ENCODE measurements around the gene TBC1D25.
A peak's percentile ranks its signal among the peaks of the same experiment; 100 is the strongest.

Gene TBC1D25

GRCh38 chrX:48591255-48591791 is 51.8 kb downstream of the TBC1D25 start:
- DNase-seq (ENCODE audit: insufficient read length, low spot score) (no peak), FAIRE-seq (no peak)
- no peak for TF ChIP-seq POLR2A (IDR thresholded peaks at IDR 0.05; ENCODE audit: low read depth, low read length)

- FAIRE-seq (no peak), DNase-seq (ENCODE audit: insufficient read length, low spot score) (no peak)
- TF ChIP-seq POLR2A (IDR thresholded peaks at IDR 0.05; ENCODE audit: low read depth, low read length), result no peak
Observed at GRCh38 chrX:48592971-48593370, 53.5 kb downstream of the TBC1D25 start.

- DNase-seq (ENCODE audit: insufficient read length, low spot score), result no peak
- no peak for FAIRE-seq
- TF ChIP-seq POLR2A (IDR thresholded peaks at IDR 0.05; ENCODE audit: low read depth, low read length), result no peak
Observed at GRCh38 chrX:48595929-48596328, 56.4 kb downstream of the TBC1D25 start.

DNA sequence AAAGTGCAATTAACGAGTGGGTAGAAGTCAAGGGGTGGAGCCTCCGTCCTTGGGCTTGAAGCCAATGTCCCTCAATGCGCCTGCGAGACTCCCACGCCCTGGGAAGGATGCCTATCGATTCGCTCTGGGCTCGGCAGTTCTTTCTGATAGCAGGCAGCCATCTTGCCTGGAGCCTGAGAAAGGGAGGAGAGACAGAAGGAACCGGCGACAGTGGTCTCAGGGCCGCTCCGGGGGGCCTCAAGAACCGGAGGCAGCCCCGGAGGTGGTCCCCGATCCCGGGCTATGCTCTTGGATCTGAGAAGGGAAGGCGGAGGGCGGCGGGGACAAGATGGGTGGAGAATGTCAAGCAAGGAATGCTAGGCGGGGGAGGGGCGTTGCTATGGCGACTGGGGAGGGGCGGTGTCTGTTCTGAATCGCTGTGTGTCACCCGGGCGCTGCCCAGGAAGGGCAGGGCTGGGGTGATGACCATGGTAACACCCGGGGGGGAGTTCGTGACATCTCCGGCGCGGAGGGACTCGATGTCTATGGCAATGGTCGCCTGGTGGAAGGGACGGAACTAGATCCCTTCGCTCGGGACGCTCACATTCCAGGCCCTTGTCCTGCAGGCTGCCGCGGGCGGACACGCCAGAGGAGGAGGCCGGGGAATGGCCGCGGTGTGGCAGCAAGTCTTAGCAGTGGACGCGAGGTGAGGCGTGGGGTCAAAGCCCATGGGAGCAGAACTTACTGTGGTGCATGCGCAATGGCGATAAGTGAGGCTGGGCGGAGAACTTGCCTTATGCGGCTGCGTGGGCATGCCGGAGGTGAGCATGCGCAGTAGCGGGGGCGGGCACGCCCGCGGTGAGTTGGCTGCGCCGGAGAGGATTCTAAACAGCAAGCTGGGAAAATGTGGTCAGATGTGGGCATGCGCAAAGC is 58.1 kb downstream of the TBC1D25 start, which contains the start of gene WDR13:
WDR13 (plus strand) TSS at position 140 of the 912 bp plus-strand sequence; CDS start at position 645, 505 bp downstream.
- DNase-seq (ENCODE audit: insufficient read length, low spot score), result peak; percentile 47
- peak; percentile 83 for TF ChIP-seq POLR2A (IDR thresholded peaks at IDR 0.05; ENCODE audit: low read depth, low read length)
- FAIRE-seq, result no peak

DNA sequence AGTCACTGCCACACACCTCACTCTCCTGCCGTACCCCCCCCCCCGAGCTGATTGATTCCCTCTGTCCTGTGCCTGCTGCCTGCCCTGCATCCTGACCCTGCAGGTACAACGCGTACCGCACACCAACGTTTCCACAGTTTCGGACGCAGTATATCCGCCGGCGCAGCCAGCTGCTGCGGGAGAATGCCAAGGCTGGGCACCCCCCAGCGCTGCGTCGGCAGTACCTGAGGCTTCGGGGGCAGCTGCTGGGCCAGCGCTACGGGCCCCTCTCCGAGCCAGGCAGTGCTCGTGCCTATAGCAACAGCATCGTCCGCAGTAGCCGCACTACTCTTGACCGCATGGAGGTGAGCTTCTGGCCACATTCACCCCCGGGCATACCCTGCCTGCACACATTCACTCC is 59.1 kb downstream of the TBC1D25 start:
- TF ChIP-seq POLR2A (IDR thresholded peaks at IDR 0.05; ENCODE audit: low read depth, low read length), result no peak
- no peak for FAIRE-seq
- no peak for DNase-seq (ENCODE audit: insufficient read length, low spot score)

DNA sequence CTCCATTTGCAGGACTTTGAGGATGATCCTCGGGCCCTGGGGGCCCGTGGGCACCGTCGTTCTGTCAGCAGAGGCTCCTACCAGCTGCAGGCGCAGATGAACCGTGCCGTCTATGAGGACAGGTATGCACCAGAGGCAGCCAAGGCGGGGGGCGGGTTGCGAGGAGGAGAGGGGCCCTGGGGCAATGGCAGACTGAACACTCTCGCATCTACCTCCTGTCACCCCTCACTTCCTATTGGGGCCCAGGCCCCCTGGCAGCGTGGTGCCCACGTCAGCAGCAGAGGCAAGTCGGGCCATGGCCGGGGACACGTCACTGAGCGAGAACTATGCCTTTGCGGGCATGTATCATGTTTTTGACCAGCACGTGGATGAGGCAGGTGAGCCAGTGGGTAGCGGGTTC is 59.8 kb downstream of the TBC1D25 start:
- TF ChIP-seq POLR2A (IDR thresholded peaks at IDR 0.05; ENCODE audit: low read depth, low read length), result no peak
- DNase-seq (ENCODE audit: insufficient read length, low spot score), result no peak
- no peak for FAIRE-seq

- DNase-seq (ENCODE audit: insufficient read length, low spot score) (no peak), FAIRE-seq (no peak)
- TF ChIP-seq POLR2A (IDR thresholded peaks at IDR 0.05; ENCODE audit: low read depth, low read length), result no peak
Observed at GRCh38 chrX:48600226-48600625, 60.7 kb downstream of the TBC1D25 start.

DNA sequence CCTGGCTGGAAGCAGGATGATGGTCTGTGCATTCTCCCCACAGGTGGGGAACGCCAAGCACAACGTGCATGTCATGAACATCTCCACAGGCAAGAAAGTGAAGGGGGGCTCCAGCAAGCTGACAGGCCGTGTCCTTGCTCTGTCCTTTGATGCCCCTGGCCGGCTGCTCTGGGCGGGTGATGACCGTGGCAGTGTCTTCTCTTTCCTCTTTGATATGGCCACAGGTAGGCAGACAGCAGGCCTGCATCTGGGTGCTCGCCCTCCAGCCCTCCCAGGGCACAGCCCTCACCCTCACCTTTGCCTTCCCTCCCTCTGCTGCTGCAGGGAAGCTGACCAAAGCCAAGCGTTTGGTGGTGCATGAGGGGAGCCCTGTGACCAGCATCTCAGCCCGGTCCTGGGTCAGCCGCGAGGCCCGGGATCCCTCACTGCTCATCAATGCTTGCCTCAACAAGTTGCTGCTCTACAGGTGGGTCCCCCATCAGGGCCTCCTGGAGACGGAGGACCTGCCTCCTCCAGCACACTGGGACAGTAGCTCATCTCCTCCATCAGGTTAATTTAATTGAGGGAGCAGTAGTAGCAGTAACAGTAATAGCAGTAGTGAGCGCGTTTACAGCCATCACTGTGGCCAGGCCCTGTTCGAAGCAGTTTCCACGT is 62.4 kb downstream of the TBC1D25 start:
- TF ChIP-seq POLR2A (IDR thresholded peaks at IDR 0.05; ENCODE audit: low read depth, low read length), result no peak
- DNase-seq (ENCODE audit: insufficient read length, low spot score) (no peak), FAIRE-seq (no peak)

GRCh38 chrX:48604701-48605100 is 65.2 kb downstream of the TBC1D25 start:
- FAIRE-seq (no peak), DNase-seq (ENCODE audit: insufficient read length, low spot score) (no peak)
- no peak for TF ChIP-seq POLR2A (IDR thresholded peaks at IDR 0.05; ENCODE audit: low read depth, low read length)

DNA sequence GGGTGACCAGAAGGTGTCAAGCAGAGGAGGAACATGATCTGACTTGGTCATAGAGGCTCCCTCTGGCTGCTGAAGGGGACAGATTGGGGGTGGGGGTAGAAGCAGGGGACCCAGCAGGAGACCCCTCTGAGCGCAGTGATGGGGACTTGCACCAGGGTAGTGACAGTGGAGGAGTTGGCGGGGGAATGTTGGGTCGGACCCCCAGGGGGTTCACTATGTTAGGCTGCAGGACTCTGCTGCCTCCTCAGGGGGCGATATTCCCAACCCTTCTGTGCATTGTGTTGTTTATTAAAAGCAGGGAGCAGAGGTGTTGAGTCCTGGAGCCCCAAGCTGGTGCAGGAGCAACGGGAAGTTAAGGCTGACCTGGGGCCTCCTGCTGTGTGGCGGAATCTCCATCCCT is 66.6 kb downstream of the TBC1D25 start:
- TF ChIP-seq POLR2A (IDR thresholded peaks at IDR 0.05; ENCODE audit: low read depth, low read length), result no peak
- FAIRE-seq (no peak), DNase-seq (ENCODE audit: insufficient read length, low spot score) (no peak)

DNA sequence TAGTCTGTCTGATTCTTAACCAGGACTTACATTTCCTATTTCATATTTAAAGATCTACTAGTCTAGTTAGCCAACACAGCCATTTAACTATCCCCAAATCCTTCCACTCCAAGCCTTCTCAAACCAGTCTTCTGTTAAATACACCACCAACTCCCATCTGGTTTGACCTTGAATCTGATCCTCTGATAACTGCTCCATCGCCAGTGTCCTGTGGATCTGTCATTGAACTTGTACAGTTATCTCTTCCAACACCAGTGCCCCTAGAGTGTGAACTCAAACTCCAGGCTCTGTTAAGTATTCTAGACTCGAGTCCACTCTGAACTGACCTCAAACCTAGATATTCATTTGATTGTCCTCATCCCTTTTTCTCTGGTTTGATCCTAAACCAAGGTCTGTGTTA is 72.2 kb downstream of the TBC1D25 start:
- no peak for TF ChIP-seq POLR2A (IDR thresholded peaks at IDR 0.05; ENCODE audit: low read depth, low read length)
- FAIRE-seq, result no peak
- no peak for DNase-seq (ENCODE audit: insufficient read length, low spot score)

All from H54 (cell line).